H54 (cell line): Measurements from ENCODE around the gene ACSF3.

Experiments used
- DNase-seq: peaks from one replicate; pipeline ENCODE4 v3.0.0; 2011; ENCODE audit warnings: low spot score, mixed read lengths; ENCODE audit not compliant: insufficient read length
- FAIRE-seq: peaks from 3 replicates; lab custom pipeline; 2011; peaks lifted over from hg19 to GRCh38; lab: Jason Lieb, UNC
- POLR2A ChIP-seq: IDR thresholded peaks from 2 replicates; pipeline ENCODE4 v1.6.1; 2011; ENCODE audit warnings: low read depth, mild to moderate bottlenecking, low read length

Gene ACSF3

DNA sequence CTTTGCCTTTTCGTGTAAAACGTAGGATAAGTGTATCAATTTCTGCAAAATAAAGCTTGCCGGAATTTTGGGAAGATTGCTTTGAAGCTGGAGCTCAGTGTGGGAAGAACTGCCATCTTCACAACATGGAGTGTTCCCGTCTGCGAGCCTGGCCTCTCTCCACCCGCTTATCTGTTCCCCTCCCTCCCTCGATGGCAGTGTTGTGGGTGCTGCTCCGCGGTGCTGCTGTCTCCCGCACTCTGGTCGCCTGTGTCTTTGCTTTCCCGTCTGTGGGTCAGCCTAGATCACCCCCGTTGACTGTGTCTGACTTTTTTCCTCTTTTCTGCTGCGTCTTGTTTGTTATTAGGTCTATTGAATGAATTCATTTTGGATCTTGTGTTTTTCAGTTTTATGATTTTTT is 17.0 kb downstream of the ACSF3 start:
- DNase-seq (no peak), FAIRE-seq (no peak)
- TF ChIP-seq POLR2A, result no peak

DNA sequence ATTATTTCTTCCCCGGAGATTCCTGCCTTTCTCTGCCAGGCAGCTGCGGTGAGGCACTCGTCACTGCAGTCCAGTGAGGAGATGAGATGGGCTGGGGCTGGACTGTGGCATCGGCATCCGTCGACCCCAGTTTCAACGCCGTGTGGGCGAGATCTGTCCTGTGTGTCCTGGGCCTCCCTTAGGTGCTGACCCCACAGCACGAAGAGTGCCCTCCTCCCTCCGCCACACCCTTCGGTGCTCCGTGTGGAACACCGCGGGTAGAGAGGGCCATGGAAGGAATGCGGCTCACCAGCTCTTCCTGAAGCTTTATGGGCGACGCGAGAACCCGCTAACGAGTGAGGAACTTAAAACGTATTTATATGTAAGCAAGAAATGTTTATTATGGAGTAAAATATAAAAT is 17.6 kb downstream of the ACSF3 start:
- TF ChIP-seq POLR2A, result no peak
- no peak for FAIRE-seq
- DNase-seq, result no peak

DNA sequence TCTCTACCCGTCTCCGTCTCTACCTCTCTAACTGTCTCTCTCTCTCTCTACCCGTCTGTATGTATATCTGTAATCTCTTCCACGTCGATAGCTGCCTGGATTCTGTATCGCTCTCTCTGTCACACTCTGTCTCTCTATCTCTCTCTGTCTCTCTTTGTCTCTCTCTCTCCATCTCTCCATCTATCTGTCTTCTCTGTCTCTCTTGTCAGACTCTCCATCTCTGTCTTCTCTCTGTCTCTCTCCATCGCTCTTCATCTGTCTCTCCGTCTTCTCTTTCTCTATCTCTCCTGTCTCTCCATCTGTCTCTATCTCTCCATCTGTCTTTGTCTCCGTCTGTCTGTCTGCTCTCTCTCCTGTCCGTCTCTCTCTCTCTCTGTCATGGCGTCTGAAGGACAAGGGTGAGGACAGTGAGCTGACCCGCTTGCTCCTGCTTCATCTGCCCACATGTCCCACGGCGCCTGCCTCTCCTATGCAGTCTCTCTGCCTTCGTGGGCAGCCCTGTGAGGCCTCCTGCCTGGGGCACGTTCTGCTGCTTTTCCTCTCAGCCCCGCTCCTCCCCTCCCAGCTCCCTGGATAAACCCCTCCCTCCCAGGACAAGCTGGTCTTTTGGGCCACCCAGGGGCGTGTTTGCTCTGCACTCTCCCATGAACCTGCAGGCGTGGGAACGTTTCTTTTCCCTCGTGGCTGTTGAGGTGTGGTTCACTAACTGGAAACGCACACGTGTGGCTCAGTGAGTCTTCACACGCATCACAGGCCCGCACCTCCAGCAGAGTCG is 18.9 kb downstream of the ACSF3 start:
- no peak for FAIRE-seq
- no peak for DNase-seq
- TF ChIP-seq POLR2A, result no peak

DNA sequence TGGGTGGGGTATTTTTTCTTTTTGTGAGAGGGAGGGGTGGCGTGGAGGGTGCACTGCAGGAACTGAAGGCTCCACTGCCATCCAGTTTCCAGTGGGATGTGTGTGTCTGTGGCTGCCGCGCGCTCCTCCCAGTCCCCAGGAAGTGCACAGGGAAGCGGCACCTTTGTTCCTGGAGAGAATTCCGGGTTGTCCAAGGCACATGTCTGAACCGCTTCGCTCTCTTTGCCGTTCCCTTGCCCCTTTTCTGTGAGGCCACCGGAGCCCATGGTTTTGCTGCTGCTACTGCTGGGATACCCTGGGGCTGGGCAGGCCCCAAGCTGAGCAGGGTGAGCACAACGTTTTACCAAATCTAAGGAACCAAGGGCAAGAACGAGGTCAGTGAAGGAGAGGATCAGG is 19.5 kb downstream of the ACSF3 start:
- no peak for TF ChIP-seq POLR2A
- FAIRE-seq (no peak), DNase-seq (no peak)

DNA sequence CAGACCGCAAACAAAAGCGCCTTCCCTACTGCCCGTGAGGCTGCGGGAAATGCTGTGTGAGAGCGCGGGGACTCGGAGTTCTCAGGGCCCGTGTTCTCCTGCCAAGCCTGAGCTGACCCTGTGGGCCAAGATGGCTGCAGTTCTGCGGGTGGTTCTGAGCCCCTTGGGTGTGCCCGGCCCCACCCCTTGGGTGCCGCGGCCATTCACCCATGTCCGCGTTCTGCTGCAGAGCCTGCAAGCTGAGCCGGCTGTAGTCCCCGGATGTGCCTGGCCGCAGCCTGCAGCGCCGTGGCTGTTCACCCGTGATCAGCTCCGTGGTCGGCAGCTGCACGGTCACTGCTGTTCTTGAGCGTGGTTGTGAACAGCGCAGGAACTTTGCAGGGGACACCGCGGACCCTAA is 20.0 kb downstream of the ACSF3 start:
- TF ChIP-seq POLR2A, result no peak
- FAIRE-seq (no peak), DNase-seq (no peak)

DNA sequence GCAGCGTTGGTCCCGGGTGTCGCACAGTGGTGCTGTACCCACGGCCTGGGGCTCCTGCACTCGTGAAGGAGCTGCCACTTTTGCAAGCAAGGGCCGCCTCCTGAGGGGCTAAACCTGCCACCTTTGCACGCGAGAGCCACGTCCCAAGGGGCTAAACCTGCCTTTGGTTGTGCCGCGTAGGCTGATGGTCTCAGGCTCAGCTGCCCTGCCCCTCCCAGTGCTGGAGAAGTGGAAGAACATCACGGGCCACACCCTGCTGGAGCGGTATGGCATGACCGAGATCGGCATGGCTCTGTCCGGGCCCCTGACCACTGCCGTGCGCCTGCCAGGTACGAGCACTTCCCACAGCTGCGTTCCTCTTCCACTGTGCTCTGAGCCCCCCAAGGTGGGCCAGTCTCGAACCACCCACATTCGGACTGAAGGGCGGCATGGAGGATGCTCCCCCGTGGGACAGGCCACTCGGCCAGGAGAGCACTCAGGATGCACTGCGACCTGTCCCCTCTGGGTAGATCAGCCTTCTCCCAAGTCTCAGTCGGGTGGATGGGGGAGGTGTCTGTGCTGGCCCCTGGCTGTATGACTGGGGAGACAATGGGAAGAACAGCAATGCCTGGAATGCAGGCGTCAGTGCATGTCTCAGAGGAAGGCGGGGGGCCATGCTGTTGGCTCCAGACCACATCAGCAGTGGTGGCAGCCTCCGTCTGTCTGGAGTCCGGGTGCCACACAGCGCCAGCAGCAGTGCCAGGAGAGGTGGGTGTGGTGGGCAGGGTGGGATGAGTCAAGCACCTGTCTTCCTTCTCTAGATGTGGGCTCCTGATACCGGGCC is 20.7 kb downstream of the ACSF3 start:
- FAIRE-seq (no peak), DNase-seq (no peak)
- no peak for TF ChIP-seq POLR2A

DNA sequence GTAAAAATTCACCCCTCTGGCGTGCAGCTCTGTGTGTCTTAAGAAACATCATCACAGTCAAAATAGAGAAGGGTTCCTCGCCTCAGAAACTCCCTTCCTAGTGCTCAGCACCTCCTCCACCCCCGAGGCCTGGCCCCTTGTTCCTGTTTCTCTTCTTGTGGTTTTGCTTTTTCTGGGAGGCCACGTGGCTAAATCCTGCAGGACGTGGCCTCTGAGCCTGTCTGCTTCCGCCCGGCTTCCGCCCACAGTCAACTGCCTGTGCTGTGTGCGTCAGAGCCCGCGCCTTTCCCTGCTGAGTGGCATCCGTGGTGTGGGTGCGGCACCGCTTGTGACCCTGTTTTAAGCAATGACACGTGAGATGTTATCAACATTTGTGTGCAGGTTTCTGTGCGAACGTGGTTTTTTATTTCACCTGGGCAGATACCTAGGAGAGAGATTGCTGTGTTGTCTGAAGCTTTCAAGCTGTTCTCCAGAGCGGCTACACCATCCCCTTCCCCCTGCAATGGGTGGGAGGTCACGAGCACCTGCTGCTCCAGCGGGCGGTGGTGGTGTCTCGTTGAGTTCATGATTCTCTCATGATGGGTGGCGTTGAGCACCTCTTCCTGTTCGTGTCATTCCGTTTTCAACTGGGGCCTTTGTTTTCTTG is 21.7 kb downstream of the ACSF3 start:
- FAIRE-seq (no peak), DNase-seq (no peak)
- no peak for TF ChIP-seq POLR2A

DNA sequence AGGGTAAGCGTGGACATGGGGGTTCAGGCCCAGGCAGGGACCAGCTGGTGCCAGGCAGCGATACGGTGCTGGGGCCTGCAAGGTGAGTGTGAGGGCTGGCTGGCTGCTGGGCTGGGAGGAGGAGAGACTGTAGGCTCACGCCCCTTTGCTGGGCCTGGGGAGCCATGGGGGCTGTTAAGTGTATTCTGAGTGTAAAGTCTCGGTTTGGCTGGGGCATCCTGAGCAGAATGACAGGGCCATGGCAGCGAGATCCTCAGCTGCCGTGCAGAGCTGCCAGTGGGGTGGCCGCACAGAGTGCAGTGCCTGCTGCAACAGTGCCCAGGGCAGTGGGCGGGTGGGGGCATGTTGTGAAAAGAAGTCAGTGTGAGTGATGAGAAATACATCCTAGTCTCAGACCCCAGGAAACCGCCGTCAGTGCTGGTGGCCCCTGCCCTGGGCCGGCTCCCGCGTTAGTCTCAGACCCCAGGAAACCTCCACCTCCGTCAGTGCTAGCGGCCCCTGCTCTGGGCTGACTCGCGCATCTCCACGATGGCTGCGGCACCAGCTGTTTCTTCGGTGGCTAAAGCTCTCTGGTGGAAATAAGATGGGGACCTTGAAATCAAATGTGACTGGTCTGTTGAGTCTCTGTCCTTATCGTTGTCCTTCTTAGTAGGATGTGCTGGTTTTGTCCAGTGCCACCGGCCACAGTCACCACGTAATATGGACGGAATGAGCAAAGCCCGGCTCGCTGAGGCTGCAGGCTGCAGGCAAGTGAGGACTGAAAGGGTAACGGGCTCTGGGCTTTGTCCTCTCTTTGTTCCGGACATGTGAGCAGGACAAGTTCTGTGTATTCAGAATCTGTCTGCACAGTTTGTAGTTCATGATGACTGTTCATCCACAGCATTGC is 22.9 kb downstream of the ACSF3 start:
- no peak for TF ChIP-seq POLR2A
- no peak for FAIRE-seq
- DNase-seq, result no peak

DNA sequence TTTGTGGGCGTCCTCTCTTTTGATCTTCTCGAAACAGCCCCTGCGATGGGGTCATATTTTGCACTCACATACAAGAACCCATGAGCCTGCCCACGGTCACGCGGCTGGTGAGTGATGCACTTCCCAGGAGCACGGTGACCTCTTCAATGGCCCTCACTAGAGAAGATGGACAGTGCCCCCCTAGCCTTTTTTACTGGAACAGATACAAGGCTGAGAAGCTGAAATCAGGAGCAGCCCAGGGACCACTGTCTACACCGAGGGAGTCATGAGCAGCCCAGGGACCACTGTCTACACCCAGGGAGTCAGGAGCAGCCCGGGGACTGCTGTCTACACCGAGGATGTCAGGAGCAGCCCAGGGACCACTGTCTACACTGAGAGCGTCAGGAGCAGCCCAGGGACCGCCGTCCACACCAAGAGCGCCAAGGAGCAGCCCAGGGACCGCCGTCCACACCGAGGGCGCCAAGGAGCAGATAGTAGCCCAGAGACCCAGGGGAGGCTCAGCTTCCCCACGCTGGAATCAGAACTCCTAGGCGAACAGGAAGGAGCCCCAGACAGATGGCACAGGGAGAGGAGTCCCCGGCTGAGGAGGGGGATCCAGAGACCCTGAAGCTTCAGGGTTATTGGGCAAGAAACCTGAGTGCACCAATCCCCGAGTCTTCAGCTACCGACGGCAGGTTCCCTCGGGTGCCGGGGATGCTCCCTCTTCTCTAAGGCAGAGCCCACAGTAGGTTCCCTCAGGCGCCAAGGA is 23.7 kb downstream of the ACSF3 start:
- no peak for TF ChIP-seq POLR2A
- no peak for FAIRE-seq

DNA sequence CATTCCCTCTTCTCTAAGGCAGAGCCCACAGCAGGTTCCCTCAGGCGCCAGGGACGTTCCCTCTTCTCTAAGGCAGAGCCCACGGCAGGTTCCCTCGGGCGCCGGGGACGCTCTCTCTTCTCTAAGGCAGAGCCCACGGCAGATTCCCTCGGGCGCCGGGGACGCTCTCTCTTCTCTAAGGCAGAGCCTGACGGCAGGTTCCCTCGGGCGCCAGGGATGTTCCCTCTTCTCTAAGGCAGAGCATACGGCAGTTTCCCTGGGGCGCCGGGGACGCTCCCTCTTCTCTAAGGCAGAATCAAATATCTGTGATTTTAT is 24.3 kb downstream of the ACSF3 start:
- TF ChIP-seq POLR2A, result no peak
- FAIRE-seq (no peak), DNase-seq (no peak)

More for the DNA sequence above, 23.7 kb downstream of the ACSF3 start:
- no peak for DNase-seq

DNA sequence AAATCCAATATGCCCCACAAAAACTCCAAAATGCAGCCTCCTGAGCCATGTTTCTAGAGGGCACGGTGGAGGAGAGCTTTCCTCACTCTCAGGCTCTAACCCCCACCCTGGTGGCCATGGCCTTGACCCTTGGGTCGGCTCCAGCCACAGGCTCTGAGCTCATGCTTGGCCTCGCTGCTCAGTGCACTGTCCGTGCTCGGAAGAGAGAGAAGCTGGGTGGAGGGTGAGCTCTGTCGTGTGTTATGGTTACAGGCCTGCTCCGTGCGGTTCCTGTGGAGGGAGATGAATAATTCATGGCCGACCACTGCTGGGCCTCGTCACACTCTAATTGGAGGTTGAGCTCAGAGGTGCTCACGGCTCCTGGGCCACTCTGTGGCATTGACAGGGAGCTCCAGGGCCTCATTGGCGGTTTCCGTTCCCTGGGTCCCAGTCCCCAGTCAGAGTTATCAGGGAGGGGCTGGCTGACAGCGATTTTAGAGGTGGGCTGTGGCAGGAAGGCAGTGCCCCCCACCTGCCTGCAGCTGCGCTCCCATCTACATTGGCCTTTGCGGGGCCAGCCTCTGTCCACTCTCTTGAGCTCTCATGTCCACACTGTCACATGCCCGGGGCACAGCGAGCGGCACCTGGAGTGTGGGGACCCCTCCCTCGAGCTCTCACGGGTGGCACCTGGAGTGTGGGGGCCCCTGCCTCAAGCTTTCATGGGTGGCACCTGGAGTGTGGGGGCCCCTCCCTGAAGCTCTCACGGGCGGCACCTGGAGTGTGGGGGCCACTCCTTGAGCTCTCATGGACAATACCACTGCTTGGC is 24.9 kb downstream of the ACSF3 start:
- TF ChIP-seq POLR2A, result no peak
- DNase-seq, result no peak
- FAIRE-seq, result no peak

DNA sequence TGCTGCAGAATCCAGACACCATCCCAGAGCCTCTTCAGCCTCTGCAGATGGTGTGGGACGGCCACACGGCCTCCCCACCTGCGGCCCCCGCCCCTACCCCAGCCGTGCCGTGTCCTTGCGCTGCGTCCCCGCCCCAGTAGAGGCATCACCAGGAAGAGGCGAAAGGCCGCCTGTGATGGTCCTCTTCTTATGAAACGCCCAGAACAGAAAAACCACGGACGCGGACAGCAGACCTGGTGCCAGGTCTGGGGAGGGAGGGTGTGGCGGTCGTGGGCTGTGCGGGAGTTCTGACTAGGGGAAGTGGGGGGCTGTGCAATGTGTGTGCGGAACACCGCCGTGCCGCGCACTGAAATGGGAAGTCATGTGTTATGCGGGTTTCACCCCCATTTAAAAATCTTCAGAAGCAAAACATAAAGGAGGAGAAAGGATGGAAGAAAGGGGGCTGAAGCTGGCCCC is 25.5 kb downstream of the ACSF3 start:
- FAIRE-seq, result no peak
- no peak for TF ChIP-seq POLR2A

More for the DNA sequence above, 25.5 kb downstream of the ACSF3 start:
- DNase-seq, result no peak
